Measurements from ENCODE around the gene IFT27.

- TF ChIP-seq, protein P1, sequence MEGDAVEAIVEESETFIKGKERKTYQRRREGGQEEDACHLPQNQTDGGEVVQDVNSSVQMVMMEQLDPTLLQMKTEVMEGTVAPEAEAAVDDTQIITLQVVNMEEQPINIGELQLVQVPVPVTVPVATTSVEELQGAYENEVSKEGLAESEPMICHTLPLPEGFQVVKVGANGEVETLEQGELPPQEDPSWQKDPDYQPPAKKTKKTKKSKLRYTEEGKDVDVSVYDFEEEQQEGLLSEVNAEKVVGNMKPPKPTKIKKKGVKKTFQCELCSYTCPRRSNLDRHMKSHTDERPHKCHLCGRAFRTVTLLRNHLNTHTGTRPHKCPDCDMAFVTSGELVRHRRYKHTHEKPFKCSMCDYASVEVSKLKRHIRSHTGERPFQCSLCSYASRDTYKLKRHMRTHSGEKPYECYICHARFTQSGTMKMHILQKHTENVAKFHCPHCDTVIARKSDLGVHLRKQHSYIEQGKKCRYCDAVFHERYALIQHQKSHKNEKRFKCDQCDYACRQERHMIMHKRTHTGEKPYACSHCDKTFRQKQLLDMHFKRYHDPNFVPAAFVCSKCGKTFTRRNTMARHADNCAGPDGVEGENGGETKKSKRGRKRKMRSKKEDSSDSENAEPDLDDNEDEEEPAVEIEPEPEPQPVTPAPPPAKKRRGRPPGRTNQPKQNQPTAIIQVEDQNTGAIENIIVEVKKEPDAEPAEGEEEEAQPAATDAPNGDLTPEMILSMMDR (IDR thresholded peaks at IDR 0.05; ENCODE audit: insufficient read depth, low read length): no peak
- TF ChIP-seq, protein P2, sequence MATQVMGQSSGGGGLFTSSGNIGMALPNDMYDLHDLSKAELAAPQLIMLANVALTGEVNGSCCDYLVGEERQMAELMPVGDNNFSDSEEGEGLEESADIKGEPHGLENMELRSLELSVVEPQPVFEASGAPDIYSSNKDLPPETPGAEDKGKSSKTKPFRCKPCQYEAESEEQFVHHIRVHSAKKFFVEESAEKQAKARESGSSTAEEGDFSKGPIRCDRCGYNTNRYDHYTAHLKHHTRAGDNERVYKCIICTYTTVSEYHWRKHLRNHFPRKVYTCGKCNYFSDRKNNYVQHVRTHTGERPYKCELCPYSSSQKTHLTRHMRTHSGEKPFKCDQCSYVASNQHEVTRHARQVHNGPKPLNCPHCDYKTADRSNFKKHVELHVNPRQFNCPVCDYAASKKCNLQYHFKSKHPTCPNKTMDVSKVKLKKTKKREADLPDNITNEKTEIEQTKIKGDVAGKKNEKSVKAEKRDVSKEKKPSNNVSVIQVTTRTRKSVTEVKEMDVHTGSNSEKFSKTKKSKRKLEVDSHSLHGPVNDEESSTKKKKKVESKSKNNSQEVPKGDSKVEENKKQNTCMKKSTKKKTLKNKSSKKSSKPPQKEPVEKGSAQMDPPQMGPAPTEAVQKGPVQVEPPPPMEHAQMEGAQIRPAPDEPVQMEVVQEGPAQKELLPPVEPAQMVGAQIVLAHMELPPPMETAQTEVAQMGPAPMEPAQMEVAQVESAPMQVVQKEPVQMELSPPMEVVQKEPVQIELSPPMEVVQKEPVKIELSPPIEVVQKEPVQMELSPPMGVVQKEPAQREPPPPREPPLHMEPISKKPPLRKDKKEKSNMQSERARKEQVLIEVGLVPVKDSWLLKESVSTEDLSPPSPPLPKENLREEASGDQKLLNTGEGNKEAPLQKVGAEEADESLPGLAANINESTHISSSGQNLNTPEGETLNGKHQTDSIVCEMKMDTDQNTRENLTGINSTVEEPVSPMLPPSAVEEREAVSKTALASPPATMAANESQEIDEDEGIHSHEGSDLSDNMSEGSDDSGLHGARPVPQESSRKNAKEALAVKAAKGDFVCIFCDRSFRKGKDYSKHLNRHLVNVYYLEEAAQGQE (IDR thresholded peaks at IDR 0.05; ENCODE audit: insufficient replicate concordance, low read depth): no peak
- TF ChIP-seq POLR2AphosphoS5 (IDR thresholded peaks at IDR 0.05; ENCODE audit: low read depth) (no peak), SPI1 (IDR thresholded peaks at IDR 0.05; ENCODE audit: borderline replicate concordance, low read depth) (no peak)
Observed at GRCh38 chr22:36743591-36744412, 32.1 kb downstream of the IFT27 start.

Data from HL-60 (cell line).